GM12872 (cell line): ENCODE data around the gene FOXC1.

Experiments
- TF ChIP-seq, protein P1 (sequence below): IDR thresholded peaks from 3 replicates; pipeline ENCODE4 v1.5.1; 2011; ENCODE audit warnings: low read depth, mild to moderate bottlenecking, low read length, moderate library complexity; ENCODE audit not compliant: insufficient read depth

FOXC1 gene

DNA sequence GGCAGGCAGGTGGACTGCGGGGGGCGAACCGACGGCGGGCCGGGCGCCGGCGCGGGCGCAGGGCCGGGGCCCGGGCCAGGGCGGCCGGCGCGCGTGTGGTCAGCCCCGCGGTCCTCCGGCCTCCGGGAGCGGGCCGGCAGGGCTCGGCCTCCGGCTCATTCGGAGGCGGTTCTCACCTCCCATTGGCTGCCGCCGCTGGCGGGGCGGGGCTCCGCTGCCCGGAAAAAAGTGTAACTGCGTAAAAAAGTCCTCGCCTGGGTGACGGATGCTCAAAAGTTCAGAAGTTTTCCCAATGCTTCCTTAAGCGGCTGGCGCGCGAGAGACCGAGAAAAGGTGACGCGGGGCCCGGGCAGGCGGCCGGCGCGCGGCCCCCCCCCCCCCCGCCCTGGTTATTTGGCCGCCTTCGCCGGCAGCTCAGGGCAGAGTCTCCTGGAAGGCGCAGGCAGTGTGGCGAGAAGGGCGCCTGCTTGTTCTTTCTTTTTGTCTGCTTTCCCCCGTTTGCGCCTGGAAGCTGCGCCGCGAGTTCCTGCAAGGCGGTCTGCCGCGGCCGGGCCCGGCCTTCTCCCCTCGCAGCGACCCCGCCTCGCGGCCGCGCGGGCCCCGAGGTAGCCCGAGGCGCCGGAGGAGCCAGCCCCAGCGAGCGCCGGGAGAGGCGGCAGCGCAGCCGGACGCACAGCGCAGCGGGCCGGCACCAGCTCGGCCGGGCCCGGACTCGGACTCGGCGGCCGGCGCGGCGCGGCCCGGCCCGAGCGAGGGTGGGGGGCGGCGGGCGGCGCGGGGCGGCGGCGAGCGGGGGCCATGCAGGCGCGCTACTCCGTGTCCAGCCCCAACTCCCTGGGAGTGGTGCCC is at the start of gene FOXC1:
Gene FOXC1, plus strand, starts transcription at position 268 of the 849 bp plus-strand sequence. Its CDS starts 531 bp downstream, at position 799.
- TF ChIP-seq, protein P1, sequence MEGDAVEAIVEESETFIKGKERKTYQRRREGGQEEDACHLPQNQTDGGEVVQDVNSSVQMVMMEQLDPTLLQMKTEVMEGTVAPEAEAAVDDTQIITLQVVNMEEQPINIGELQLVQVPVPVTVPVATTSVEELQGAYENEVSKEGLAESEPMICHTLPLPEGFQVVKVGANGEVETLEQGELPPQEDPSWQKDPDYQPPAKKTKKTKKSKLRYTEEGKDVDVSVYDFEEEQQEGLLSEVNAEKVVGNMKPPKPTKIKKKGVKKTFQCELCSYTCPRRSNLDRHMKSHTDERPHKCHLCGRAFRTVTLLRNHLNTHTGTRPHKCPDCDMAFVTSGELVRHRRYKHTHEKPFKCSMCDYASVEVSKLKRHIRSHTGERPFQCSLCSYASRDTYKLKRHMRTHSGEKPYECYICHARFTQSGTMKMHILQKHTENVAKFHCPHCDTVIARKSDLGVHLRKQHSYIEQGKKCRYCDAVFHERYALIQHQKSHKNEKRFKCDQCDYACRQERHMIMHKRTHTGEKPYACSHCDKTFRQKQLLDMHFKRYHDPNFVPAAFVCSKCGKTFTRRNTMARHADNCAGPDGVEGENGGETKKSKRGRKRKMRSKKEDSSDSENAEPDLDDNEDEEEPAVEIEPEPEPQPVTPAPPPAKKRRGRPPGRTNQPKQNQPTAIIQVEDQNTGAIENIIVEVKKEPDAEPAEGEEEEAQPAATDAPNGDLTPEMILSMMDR, result no peak

- TF ChIP-seq, protein P1, result no peak
Observed at GRCh38 chr6:1560281-1561058, 49.2 kb upstream of the FOXC1 start.

GRCh38 chr6:1561355-1561754 is 48.4 kb upstream of the FOXC1 start:
- TF ChIP-seq, protein P1, result no peak

DNA sequence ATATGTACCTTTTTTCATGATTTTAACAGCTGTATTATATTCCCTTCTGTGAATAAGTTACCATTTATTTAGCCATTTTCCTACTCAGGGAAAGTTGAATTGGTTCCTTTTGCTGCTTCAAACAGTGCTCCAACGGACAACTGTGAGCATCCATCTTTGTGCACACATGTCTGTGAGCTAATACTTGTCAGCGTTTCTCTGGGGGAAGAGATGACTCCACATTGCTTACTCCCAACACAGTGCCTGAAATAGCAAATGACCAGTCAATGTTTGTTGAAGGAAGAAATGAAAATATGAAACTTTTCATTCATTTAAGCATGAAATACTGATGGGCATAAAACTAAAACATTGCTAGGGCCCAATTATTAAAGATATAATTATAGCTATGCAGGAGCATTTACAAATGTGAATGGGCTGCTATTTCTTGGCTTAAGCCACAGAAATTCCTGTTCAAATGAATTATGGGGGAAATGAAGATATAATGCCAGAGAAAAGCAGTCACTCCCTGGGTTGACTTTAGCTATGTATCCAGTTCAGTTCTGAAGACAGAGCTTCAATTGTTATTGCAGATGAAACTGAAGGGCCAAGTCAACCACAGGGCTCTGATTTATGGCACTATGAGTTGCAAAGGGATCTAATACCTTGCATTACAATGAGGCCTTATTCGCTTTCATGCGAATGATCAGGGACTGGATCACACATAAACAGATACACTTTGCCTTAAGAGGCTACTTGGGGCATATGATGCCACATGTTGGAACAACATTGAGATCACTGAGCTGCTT is 47.4 kb upstream of the FOXC1 start:
- TF ChIP-seq, protein P1, result no peak

GRCh38 chr6:1569377-1569776 is 40.3 kb upstream of the FOXC1 start:
- TF ChIP-seq, protein P1, result no peak

- TF ChIP-seq, protein P1, result no peak
Observed at GRCh38 chr6:1570848-1571247, 38.9 kb upstream of the FOXC1 start.

GRCh38 chr6:1572892-1573291 is 36.8 kb upstream of the FOXC1 start:
- TF ChIP-seq, protein P1, result no peak
